Gastroesophageal sphincter (tissue), 4 donors: ENCODE data around the gene DNAH17. TPM values are rescaled to one million over a fixed set of nuclear protein-coding genes. Genes with fewer than 3 reads are reported as not detected.

Source experiments
- ATAC-seq: fragments of 150-250 bp; one replicate; pipeline ENCODE4 v1.9.1; 2016; ENCODE audit warnings: mild to moderate bottlenecking, moderate library complexity
- H3K27ac ChIP-seq, 4 donors: fragments of 200-600 bp; sonication (generic) in 3 of 4; 1 replicate in 3 of 4; 2 replicates in 1 of 4; pipeline ENCODE4 v1.5.1; 2016 to 2019
- H3K27me3 ChIP-seq: fragments of 200-600 bp; sonication (generic); one replicate; pipeline ENCODE4 v1.5.1; 2019
- H3K36me3 ChIP-seq, 2 donors: fragments of 200-600 bp; sonication (generic); one replicate each; pipeline ENCODE4 v1.5.1; 2019; ENCODE audit warnings: control low read depth in 1 of 2
- H3K4me1 ChIP-seq, 3 donors: fragments of 200-600 bp; sonication (generic); 1 replicate in 2 of 3; 2 replicates in 1 of 3; pipeline ENCODE4 v1.5.1; 2016 to 2019; ENCODE audit warnings: control low read depth in 2 of 3
- H3K4me3 ChIP-seq, 2 donors: fragments of 200-600 bp; sonication (generic); one replicate each; pipeline ENCODE4 v1.5.1; 2019; ENCODE audit warnings: mild to moderate bottlenecking in 1 of 2, moderate library complexity in 1 of 2
- H3K9me3 ChIP-seq, 3 donors: fragments of 200-600 bp; sonication (generic); one replicate each; pipeline ENCODE4 v1.5.1; 2017 to 2019; ENCODE audit warnings: control low read depth in 2 of 3
- EP300 ChIP-seq: sonication (generic); formaldehyde crosslinking; IDR thresholded peaks from one replicate; pipeline ENCODE4 v1.6.1; 2017; ENCODE audit warnings: antibody characterized with exemption, mild to moderate bottlenecking
- POLR2A ChIP-seq, 2 donors: fragments of 450-650 bp; IDR thresholded peaks; one replicate each; pipeline ENCODE4 v1.6.1; 2017; ENCODE audit warnings: antibody characterized with exemption in 2 of 2, mild to moderate bottlenecking in 2 of 2, moderate library complexity in 1 of 2
- POLR2AphosphoS5 ChIP-seq: sonication (generic); formaldehyde crosslinking; IDR thresholded peaks from one replicate; pipeline ENCODE4 v1.6.1; 2017; ENCODE audit warnings: antibody characterized with exemption
- WGBS, 2 donors: methylation state at CpG; one replicate each; pipeline ENCODE4 v1.1.5; 2018; ENCODE audit warnings: low coverage in 1 of 2; 5-methylcytosine and 5-hydroxymethylcytosine counted together
- total RNA-seq, 4 donors: library from RNA; depleted of rRNA; stranded (reverse); fragments of >200 nt; gene quantifications; one replicate each; pipeline ENCODE4 v1.1.0, GENCODE V29; 2016
- TF ChIP-seq, protein P1 (sequence below), 4 experiments: fragments of 200-600 bp in 2 of 4; fragments of 450-650 bp in 2 of 4; sonication (generic) in 1 of 4; IDR thresholded peaks; one replicate each; pipeline ENCODE4 v1.5.1; 2017 to 2019; ENCODE audit warnings: antibody characterized with exemption in 4 of 4, mild to moderate bottlenecking in 2 of 4, moderate library complexity in 2 of 4

DNAH17 gene
- total RNA-seq, 4 donors from 2014 or later: 0.15 TPM; not detected in 3

DNA sequence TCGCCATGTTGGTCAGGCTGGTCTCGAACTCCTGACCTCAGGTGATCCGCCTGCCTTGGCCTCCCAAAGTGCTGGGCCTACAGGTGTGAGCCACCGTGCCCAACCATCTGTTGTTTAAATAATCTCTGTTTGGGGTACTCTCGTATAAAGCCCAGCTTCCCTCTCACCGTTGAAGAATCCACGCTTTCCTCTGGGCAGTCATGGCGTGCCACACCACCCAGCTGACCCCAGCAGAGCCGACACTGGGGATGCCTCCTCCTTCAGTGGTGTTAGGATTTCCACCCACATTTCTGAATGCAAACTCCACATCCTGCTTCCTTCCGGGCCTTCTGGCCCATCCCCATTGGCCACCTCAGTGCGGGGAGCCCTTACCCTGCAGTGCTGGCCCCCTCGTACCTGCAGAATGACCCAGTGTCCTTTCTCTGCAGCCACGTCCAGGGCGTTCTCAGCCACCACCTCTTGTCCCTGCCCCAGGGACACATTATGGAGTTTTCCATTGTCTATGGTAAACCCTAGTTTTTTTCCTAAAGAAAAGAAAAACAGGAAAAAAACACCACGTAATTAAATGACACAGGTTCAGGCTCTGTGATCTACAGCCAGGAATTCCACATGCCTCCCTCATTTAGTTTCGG lies 138.4 kb downstream of the DNAH17 start:
- WGBS, 2 donors: 67 to 85% methylated on average over 8 to 11 of the region's 16 CpGs
- Histone ChIP-seq H3K4me1 (no peaks in the 10 kb centered on the region), H3K27me3 (peaks cover 34% of the 10 kb centered on the region), H3K4me3 (no peak overlapping the region), H3K9me3 (no peaks in the 10 kb centered on the region), H3K27ac (no peak overlapping the region), H3K36me3 (no peaks in the 10 kb centered on the region)
- TF ChIP-seq POLR2A (IDR thresholded peaks at IDR 0.05) (no peak), EP300 (no peak), POLR2AphosphoS5 (no peak)
- TF ChIP-seq, protein P1, sequence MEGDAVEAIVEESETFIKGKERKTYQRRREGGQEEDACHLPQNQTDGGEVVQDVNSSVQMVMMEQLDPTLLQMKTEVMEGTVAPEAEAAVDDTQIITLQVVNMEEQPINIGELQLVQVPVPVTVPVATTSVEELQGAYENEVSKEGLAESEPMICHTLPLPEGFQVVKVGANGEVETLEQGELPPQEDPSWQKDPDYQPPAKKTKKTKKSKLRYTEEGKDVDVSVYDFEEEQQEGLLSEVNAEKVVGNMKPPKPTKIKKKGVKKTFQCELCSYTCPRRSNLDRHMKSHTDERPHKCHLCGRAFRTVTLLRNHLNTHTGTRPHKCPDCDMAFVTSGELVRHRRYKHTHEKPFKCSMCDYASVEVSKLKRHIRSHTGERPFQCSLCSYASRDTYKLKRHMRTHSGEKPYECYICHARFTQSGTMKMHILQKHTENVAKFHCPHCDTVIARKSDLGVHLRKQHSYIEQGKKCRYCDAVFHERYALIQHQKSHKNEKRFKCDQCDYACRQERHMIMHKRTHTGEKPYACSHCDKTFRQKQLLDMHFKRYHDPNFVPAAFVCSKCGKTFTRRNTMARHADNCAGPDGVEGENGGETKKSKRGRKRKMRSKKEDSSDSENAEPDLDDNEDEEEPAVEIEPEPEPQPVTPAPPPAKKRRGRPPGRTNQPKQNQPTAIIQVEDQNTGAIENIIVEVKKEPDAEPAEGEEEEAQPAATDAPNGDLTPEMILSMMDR (IDR thresholded peaks at IDR 0.05): no peak
- ATAC-seq: peak; percentile 17

DNA sequence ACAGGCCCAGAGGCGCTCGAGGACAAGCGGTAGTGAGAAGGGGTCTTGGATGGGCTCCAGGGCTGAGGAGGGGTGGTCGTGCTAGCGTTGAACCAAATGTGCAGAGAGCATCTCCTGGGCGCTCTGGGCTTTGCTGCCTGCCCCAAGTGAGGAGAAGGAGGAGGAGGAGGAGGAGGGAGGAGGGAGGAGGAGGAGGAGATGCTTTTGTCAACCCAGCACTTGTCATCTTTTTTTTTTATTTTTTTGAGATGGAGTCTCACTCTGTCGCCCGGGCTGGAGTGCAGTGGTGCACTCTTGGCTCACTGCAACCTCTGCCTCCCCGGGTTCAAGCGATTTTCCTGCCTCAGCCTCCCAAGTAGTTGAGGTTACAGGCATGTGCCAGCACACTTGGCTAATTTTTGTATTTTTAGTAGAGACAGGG lies 138.9 kb downstream of the DNAH17 start:
- Histone ChIP-seq H3K27me3 (peaks cover 34% of the 10 kb centered on the region), H3K4me3 (no peak overlapping the region), H3K27ac (no peak overlapping the region), H3K9me3 (no peaks in the 10 kb centered on the region), H3K36me3 (no peaks in the 10 kb centered on the region), H3K4me1 (peaks cover 0 to 1% (median 0%) of the 10 kb centered on the region in 3 donors)
- no peak for TF ChIP-seq POLR2A (IDR thresholded peaks at IDR 0.05)
- no peak for TF ChIP-seq EP300
- TF ChIP-seq, protein P1 (IDR thresholded peaks at IDR 0.05): no peak
- TF ChIP-seq POLR2AphosphoS5: no peak
- WGBS, 2 donors: 85% methylated on average over 4 of the region's 10 CpGs; no CpG with 5 or more reads in 1 of the 2 donors
- ATAC-seq: no peak

DNA sequence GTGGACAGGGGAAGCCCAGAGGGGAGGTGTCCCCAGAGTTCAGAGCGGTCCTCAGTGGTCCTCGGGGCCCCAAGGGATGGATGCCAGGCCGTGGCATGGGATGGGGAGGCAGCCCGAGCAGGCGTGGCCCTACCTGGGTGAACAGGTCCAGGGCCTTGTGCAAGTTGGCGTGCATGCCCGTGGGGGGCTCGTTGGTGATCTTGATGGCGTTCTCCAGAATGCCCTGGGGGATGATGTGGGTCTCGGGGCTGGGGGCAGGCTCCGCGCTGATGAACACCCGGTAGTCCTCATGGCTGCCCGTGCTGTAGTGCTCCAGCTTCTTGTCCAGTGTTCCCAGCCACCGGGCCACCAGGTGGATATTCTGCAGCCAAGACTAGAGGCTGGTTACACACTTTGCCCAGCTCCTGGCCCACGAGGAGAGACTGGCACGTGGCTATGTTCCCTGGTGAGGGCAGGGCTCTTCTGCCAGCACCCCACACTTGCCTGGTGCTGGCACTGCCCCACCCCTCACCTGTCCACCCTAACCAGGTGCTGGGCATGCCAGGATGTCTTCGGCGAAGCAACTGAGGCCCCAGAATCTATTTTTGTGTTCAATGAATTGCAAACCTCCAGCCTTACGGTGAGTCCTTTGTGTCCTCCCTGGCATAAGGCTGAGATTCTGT lies 139.6 kb downstream of the DNAH17 start:
- Histone ChIP-seq H3K27me3 (peaks cover 34% of the 10 kb centered on the region), H3K27ac (no peak overlapping the region), H3K36me3 (no peaks in the 10 kb centered on the region), H3K4me3 (no peak overlapping the region), H3K4me1 (peaks cover 0 to 8% (median 0%) of the 10 kb centered on the region in 3 donors), H3K9me3 (no peaks in the 10 kb centered on the region)
- no peak for ATAC-seq
- TF ChIP-seq EP300 (no peak), POLR2AphosphoS5 (no peak), POLR2A (IDR thresholded peaks at IDR 0.05) (no peak)
- TF ChIP-seq, protein P1 (IDR thresholded peaks at IDR 0.05): no peak
- 93% methylated on average over 3 of the region's 20 CpGs; no CpG with 5 or more reads in 1 of the 2 donors for WGBS, 2 donors

DNA sequence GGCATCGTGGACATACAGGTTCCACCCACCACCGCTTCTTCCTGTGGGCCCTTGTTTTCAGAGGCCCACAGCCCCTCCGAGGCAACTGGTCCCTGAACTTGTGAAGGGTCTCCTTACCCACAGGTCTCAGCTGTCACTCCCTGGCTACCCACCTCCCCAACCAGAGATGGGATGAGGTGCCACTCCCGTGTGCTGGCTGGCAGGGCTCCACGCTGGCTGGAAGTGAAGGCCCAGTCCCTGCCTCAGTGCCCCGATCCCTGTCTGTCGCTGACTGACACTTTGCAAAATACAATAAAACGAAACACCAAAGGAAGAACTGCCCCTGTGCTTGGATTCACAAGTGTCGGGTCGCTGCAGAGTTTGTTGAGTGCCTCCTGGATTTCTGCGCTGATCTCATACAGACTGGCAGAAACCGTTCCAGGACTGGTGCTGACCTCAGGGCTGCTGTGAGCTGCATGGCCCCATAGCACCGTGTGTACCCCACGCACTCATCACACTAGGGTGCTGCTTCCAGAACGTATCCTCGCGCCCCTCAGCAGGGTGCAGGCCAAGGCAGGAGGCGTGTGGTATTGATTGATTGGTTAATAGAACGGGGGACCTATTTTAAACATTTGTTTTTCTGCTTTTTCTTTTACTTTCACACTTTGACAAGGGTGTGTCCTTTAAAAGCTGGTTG lies 141.7 kb downstream of the DNAH17 start:
- TF ChIP-seq EP300 (no peak), POLR2A (IDR thresholded peaks at IDR 0.05) (no peak), POLR2AphosphoS5 (no peak)
- TF ChIP-seq, protein P1 (IDR thresholded peaks at IDR 0.05): no peak
- no peak for ATAC-seq
- Histone ChIP-seq H3K4me3 (no peak overlapping the region), H3K27me3 (peaks cover 34% of the 10 kb centered on the region), H3K4me1 (peaks cover 0 to 14% (median 3%) of the 10 kb centered on the region in 3 donors), H3K36me3 (no peaks in the 10 kb centered on the region), H3K9me3 (no peaks in the 10 kb centered on the region), H3K27ac (no peak overlapping the region)
- WGBS, 2 donors: 54 to 63% methylated on average over 5 to 10 of the region's 19 CpGs
